Middle frontal gyrus (tissue), 1 donor: ENCODE data around the gene SERAC1.

ENCODE experiments used
- DNase-seq: peaks from one replicate; pipeline ENCODE4 v3.0.0-alpha.2; 2015; ENCODE audit warnings: low spot score; ENCODE audit errors: extremely low spot score

The SERAC1 gene

GRCh38 chr6:158124288-158124687 is 43.8 kb downstream of the SERAC1 start:
- DNase-seq = no peak

GRCh38 chr6:158122048-158122447 is 46.0 kb downstream of the SERAC1 start:
- no peak for DNase-seq

DNA sequence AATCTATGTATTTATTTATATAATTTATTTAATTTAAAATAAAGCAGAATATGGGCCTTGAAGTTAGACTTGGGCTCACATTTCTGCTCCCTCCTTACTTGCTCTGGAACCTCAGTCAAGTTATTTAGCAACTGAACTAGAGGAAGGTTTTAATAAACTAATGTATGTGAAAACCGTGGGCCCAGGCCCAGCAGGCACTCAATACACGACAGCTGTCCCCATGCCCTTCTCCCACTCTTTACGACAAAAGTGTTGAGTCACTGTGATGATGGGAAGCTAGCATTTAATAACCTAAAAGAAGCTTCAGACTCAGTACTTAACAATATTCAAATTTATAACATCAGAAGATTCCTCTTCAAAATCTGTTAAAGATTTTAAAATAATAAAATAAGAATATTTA is 46.7 kb downstream of the SERAC1 start:
- no peak for DNase-seq

DNA sequence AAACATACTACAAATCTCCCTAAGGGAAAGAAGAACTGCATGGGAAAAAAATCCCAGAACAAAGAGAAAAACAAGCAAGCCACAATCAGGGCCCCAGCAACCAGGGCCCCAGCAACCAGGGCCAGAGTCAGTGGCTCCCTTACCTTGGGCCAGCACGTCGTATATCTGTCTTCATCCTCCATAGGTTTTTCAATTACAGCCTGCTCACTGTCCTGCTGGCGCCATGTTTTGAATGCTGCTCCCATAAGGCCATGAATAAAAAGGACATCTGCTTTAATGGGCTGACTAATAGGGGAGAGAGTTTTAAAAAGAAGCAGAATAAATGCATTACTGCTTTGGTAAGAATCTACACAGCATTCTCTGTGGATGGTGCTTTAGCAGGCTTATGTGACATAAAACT is 49.2 kb downstream of the SERAC1 start:
- DNase-seq = no peak

- no peak for DNase-seq
These were observed 52.6 kb downstream of the SERAC1 start for GRCh38 chr6:158115508-158115907.

- DNase-seq = no peak
These were observed 53.0 kb downstream of the SERAC1 start for GRCh38 chr6:158115102-158115501.

DNA sequence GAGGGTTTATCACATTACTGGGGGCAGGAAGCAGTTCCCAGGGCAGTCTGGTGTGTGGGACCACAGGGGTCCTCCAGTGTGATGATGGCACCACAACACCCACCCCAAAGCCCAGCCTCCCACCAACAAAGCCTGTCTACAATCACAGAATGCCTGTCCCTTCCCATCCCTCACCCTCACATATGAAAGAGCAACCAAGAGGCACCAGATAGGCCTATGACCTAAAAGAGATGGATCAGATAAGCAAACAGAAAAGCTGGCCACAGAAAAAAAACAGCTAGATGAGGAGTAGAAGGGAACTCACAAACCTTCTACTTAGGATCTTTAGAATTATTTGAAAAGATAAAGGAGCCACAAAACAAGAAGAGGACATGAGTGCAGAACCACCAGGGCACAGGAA is 54.3 kb downstream of the SERAC1 start:
- no peak for DNase-seq

DNA sequence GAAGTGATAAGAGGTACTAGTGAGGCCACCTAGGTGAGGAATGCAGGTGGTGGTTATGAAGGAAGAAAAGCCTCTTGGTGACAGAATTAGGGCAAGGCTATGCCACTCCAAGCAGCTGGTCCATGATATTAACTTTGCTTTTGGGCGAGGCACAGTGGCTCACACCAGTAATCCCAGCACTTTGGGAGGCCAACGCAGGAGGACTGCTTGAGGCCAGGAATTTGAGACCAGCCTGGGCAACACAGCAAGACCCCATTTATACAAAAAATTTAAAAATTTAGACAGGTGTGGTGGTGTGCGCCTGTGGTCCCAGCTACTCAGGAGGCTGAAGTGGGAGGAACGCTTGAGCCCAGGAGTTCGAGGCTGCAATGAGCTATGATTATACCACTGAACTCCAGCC is 56.1 kb downstream of the SERAC1 start:
- DNase-seq = no peak

GRCh38 chr6:158110986-158111385 is 57.1 kb downstream of the SERAC1 start:
- DNase-seq = no peak

- DNase-seq = no peak
These were observed 58.3 kb downstream of the SERAC1 start for GRCh38 chr6:158109748-158110147.

DNA sequence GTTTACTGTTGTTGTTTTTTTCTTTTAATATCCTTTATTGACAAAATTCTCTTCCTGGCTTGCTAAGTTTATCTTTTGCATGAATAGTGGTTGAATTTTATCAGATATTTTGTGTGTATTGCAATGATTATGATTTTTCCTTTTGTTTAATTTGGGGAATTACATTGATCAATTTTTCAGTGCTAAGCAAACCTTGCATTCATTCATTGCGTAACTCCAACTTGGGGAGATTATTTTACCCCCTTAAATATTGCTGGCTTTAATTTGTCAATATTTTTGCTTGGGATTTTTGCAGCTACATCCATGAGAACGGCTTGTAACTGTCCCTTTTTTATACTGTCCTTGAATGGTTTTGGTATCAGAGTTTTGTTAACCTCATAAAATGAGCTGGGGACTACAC is 63.4 kb downstream of the SERAC1 start:
- no peak for DNase-seq

DNA sequence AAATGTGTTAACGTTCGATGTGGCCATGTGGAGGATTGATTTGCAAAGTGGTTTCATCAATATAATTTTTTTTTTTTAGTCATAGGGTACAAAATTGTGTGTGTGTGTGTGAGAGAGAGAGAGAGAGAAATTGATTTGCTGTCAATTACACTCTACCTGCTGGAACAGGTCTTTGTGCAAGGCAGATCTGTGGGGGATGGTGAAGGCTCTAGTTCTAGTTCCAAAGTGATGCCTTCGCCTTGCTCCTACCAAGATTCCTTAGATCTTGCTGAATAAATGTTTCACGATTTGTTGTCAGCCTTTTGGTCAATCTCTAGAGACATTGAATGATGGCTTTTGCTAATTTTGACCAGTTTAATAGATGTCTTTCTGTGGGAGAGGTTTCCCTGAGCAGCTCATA is 64.8 kb downstream of the SERAC1 start:
- DNase-seq = no peak

GRCh38 chr6:158095671-158096070 is 72.4 kb downstream of the SERAC1 start:
- DNase-seq = no peak

GRCh38 chr6:158095031-158095430 is 73.0 kb downstream of the SERAC1 start:
- no peak for DNase-seq

GRCh38 chr6:158092806-158093205 is 75.3 kb downstream of the SERAC1 start:
- no peak for DNase-seq

DNA sequence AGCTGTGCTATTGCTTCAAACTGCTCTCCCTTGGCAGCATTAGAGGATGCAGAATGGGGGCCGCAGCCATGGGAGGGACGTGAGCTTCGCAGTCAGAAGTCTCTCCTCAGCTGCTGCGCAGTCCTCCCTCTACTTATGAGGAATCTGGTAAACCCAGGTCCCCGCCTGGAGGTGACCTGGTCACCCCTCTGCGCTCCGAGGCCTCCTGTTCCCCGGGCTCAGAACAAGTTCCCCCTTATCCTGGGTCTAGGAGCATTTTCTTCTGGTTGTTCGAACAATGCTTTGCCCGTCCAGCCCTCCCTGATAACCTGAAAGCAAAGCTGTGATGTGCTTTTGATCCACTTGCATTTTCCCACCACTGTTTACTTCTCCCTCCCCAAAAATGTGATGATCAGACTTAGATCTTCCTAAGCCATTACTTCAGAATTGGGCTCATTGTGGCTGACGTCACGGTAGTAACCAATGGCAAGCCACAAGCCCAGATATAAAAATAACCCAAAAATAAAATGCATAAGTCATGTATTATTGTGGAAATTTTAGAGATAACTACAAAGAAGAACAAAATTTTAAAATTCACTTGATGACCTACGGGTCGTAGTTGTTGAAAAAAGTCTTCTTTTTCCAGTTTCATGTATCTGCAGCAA is 80.7 kb downstream of the SERAC1 start:
- no peak for DNase-seq

DNA sequence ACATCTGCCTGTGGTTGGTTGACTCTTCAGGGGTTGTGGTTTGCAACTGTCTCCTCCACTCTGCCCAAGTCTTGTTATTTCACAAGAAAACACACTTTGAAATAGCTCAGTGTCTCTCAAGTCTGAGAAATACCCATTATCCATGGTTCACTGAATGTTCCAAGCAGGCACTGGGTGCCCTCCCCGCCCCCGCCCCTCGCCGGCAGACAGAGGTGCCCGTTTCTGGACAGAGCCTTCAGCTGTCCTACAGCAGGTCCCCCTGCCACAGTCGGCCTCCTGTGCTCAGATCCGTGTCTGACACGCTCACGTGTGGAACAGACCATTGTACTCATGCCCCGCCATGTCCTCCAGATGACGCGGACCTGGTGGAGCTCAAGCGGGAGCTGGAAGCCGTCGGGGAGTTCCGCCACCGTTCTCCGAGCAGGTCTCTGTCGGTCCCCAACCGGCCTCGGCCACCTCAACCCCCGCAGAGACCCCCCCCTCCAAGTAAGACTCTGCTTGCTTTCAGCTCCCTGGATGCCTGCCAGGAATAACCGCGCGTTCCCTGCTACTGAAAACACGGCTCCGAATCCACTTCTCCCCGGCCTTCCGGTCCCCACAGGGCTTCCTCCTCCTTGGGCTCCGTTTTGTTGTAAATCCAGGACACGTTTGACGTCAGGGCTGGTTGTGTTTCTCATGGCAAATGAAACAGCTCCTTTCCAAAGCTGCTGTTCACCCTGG is 81.4 kb downstream of the SERAC1 start:
- no peak for DNase-seq

DNA sequence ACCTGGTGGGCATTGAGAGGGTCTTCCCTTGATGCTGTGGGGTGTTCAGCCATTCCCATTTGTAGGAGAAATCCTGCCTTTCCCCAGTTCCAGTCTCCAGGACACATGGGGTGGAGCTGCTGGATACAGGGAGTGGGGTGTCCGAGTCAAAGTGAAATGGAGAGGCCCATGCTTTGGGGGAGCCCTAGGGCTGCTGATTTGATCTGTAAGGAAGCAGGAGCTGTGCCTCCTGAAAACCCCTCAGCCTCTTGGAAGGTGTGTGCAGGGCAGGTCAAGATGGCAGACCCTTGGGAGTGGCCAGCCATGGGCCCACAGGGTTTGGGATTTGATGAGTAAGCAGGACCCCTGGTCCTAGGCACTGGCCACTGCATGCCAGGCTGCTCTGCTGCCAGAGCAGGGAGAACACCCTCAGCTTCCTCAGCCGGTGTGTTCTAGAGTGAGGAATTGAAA is 82.0 kb downstream of the SERAC1 start:
- DNase-seq = no peak

GRCh38 chr6:158085261-158086053 is 82.6 kb downstream of the SERAC1 start:
- DNase-seq = no peak

DNA sequence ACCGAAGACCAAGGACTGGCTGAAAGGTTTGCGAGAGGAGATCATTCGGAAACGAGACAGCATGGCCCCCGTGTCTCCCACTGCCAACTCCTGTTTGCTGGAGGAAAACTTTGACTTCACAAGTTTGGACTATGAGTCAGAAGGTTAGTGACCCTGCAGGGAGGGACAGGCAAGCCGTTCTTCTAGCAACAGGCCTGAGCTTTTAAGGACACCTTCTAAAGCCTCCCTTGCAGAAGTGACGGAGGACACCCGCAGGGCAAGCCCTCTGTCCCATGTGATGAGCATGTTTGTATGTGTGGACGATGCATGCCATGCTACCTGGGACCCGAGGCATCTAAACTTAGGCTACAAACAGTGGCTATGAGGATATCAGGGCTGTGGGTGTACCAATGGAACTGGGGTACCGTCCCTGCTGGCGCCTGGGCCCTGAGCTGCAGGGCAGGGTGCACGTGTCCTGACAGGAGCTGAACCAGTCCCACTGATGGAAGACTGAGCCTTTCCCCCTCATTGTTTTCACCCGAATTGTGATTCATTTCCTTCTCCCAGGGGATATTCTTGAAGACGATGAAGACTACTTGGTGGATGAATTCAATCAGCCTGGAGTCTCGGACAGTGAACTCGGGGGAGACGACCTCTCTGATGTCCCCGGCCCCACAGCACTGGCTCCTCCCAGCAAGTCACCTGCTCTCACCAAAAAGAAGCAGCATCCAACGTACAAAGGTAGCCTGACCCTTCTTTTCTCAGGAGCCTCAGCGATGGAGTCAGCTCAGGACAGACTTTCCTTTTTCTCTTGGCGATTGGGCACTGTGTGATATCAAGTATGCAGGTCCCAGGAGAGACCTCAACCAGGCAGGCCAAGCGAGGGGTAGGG is 84.4 kb downstream of the SERAC1 start:
- no peak for DNase-seq

GRCh38 chr6:158081657-158081935 is 86.5 kb downstream of the SERAC1 start:
- no peak for DNase-seq
